IPS-18a (cell line): ENCODE measurements around the gene PLCB1.

Experiments used
- H3K27ac ChIP-seq: one replicate; pipeline ENCODE4 v1.5.1; 2013; ENCODE audit warnings: low read length
- H3K27me3 ChIP-seq: one replicate; pipeline ENCODE4 v1.6.1; 2013; ENCODE audit warnings: mild to moderate bottlenecking, low read length; ENCODE audit not compliant: control insufficient read depth, insufficient read depth
- H3K36me3 ChIP-seq: one replicate; pipeline ENCODE4 v1.6.1; 2013; ENCODE audit warnings: low read depth, low read length; ENCODE audit not compliant: control insufficient read depth
- H3K4me1 ChIP-seq: one replicate; pipeline ENCODE4 v1.6.1; 2013; ENCODE audit warnings: low read depth, low read length; ENCODE audit not compliant: control insufficient read depth
- H3K4me3 ChIP-seq: one replicate; pipeline ENCODE4 v1.5.1; 2013; ENCODE audit warnings: low read length
- H3K9ac ChIP-seq: one replicate; pipeline ENCODE4 v1.6.1; 2013; ENCODE audit warnings: mild to moderate bottlenecking, low read length, moderate library complexity
- H3K9me3 ChIP-seq: one replicate; pipeline ENCODE4 v1.6.1; 2013; ENCODE audit warnings: low read depth, low read length; ENCODE audit not compliant: control insufficient read depth

PLCB1 gene

GRCh38 chr20:8242066-8242465 is 110.0 kb downstream of the PLCB1 start:
- Histone ChIP-seq H3K27me3 (no peaks in the 10 kb centered on the region), H3K36me3 (no peaks in the 10 kb centered on the region), H3K27ac (no peak overlapping the region), H3K4me1 (peaks cover 8% of the 10 kb centered on the region), H3K9ac (no peak overlapping the region), H3K4me3 (no peak overlapping the region), H3K9me3 (no peaks in the 10 kb centered on the region)

GRCh38 chr20:8242827-8243724 is 111.0 kb downstream of the PLCB1 start:
- Histone ChIP-seq H3K9me3 (no peaks in the 10 kb centered on the region), H3K9ac (no peak overlapping the region), H3K4me1 (peaks cover 8% of the 10 kb centered on the region), H3K27ac (no peak overlapping the region), H3K36me3 (no peaks in the 10 kb centered on the region), H3K27me3 (no peaks in the 10 kb centered on the region), H3K4me3 (no peak overlapping the region)

GRCh38 chr20:8244637-8245036 is 112.6 kb downstream of the PLCB1 start:
- peaks cover 8% of the 10 kb centered on the region for H3K4me1 ChIP-seq
- no peak overlapping the region for H3K27ac ChIP-seq
- H3K4me3 ChIP-seq = no peak overlapping the region
- no peak overlapping the region for H3K9ac ChIP-seq
- H3K9me3 ChIP-seq = no peaks in the 10 kb centered on the region
- H3K36me3 ChIP-seq = no peaks in the 10 kb centered on the region
- H3K27me3 ChIP-seq = no peaks in the 10 kb centered on the region

GRCh38 chr20:8246153-8246552 is 114.1 kb downstream of the PLCB1 start:
- H3K9me3 ChIP-seq = no peaks in the 10 kb centered on the region

GRCh38 chr20:8246716-8247115 is 114.7 kb downstream of the PLCB1 start:
- peaks cover 8% of the 10 kb centered on the region for H3K4me1 ChIP-seq
- no peaks in the 10 kb centered on the region for H3K9me3 ChIP-seq

More at GRCh38 chr20:8246153-8246552, 114.1 kb downstream of the PLCB1 start:
- no peak overlapping the region for H3K9ac ChIP-seq
- no peaks in the 10 kb centered on the region for H3K27me3 ChIP-seq
- no peak overlapping the region for H3K4me3 ChIP-seq
- no peak overlapping the region for H3K27ac ChIP-seq
- H3K36me3 ChIP-seq = no peaks in the 10 kb centered on the region
- H3K4me1 ChIP-seq = peaks cover 8% of the 10 kb centered on the region

GRCh38 chr20:8248051-8248450 is 116.0 kb downstream of the PLCB1 start:
- no peak overlapping the region for H3K9ac ChIP-seq

More at GRCh38 chr20:8246716-8247115, 114.7 kb downstream of the PLCB1 start:
- Histone ChIP-seq H3K36me3 (no peaks in the 10 kb centered on the region), H3K27me3 (no peaks in the 10 kb centered on the region), H3K4me3 (no peak overlapping the region), H3K9ac (no peak overlapping the region), H3K27ac (no peak overlapping the region)

GRCh38 chr20:8249634-8250033 is 117.6 kb downstream of the PLCB1 start:
- no peaks in the 10 kb centered on the region for H3K9me3 ChIP-seq
- H3K27ac ChIP-seq = no peak overlapping the region
- peaks cover 8% of the 10 kb centered on the region for H3K4me1 ChIP-seq

More at GRCh38 chr20:8248051-8248450, 116.0 kb downstream of the PLCB1 start:
- peaks cover 8% of the 10 kb centered on the region for H3K4me1 ChIP-seq
- H3K27ac ChIP-seq = no peak overlapping the region
- H3K27me3 ChIP-seq = no peaks in the 10 kb centered on the region
- no peaks in the 10 kb centered on the region for H3K9me3 ChIP-seq
- no peaks in the 10 kb centered on the region for H3K36me3 ChIP-seq
- H3K4me3 ChIP-seq = no peak overlapping the region

GRCh38 chr20:8250539-8251200 is 118.6 kb downstream of the PLCB1 start:
- Histone ChIP-seq H3K27ac (no peak overlapping the region), H3K9me3 (no peaks in the 10 kb centered on the region), H3K36me3 (no peaks in the 10 kb centered on the region), H3K9ac (no peak overlapping the region), H3K27me3 (no peaks in the 10 kb centered on the region), H3K4me1 (peaks cover 8% of the 10 kb centered on the region), H3K4me3 (no peak overlapping the region)

More at GRCh38 chr20:8249634-8250033, 117.6 kb downstream of the PLCB1 start:
- Histone ChIP-seq H3K9ac (no peak overlapping the region), H3K4me3 (no peak overlapping the region), H3K36me3 (no peaks in the 10 kb centered on the region), H3K27me3 (no peaks in the 10 kb centered on the region)

- no peaks in the 10 kb centered on the region for H3K27me3 ChIP-seq
- H3K4me3 ChIP-seq = no peak overlapping the region
- H3K27ac ChIP-seq = no peak overlapping the region
- no peaks in the 10 kb centered on the region for H3K9me3 ChIP-seq
- peaks cover 4% of the 10 kb centered on the region for H3K4me1 ChIP-seq
- H3K9ac ChIP-seq = no peak overlapping the region
- no peaks in the 10 kb centered on the region for H3K36me3 ChIP-seq
Observed at GRCh38 chr20:8251201-8251575, 119.1 kb downstream of the PLCB1 start.

- Histone ChIP-seq H3K27ac (no peak overlapping the region), H3K4me3 (no peak overlapping the region), H3K4me1 (no peaks in the 10 kb centered on the region), H3K9ac (no peak overlapping the region), H3K27me3 (no peaks in the 10 kb centered on the region), H3K36me3 (no peaks in the 10 kb centered on the region), H3K9me3 (no peaks in the 10 kb centered on the region)
Observed at GRCh38 chr20:8254911-8255582, 123.0 kb downstream of the PLCB1 start.

GRCh38 chr20:8255945-8256632 is 124.0 kb downstream of the PLCB1 start:
- H3K9ac ChIP-seq = no peak overlapping the region
- no peaks in the 10 kb centered on the region for H3K36me3 ChIP-seq
- no peak overlapping the region for H3K4me3 ChIP-seq
- H3K9me3 ChIP-seq = no peaks in the 10 kb centered on the region
- no peak overlapping the region for H3K27ac ChIP-seq
- H3K4me1 ChIP-seq = no peaks in the 10 kb centered on the region
- H3K27me3 ChIP-seq = no peaks in the 10 kb centered on the region
